Neural cell (in vitro differentiated cells): ENCODE measurements around the gene ST8SIA4. TPM values are rescaled to one million over a fixed set of nuclear protein-coding genes. Genes with fewer than 3 reads are reported as not detected.

Experiments used
- H2AFZ ChIP-seq: fragments of 200-600, 300-800 bp; sonication (generic), shearing (Covaris generic); 2 replicates; pipeline ENCODE4 v1.6.0; 2014; ENCODE audit warnings: low read depth, mild to moderate bottlenecking, antibody characterized with exemption, low read length, moderate library complexity
- H3F3A ChIP-seq: fragments of 200-600 bp; shearing (Covaris generic); 2 replicates; pipeline ENCODE4 v1.6.1; 2016; ENCODE audit warnings: mild to moderate bottlenecking, moderate library complexity, mixed read lengths, antibody characterized with exemption, low read length; ENCODE audit not compliant: insufficient read depth, poor library complexity, severe bottlenecking
- H3K27ac ChIP-seq: fragments of 200-600, 300-800 bp; sonication (generic), shearing (Covaris generic); 2 replicates; pipeline ENCODE4 v1.5.1; 2014; ENCODE audit warnings: mild to moderate bottlenecking, low read length, moderate library complexity
- H3K27me3 ChIP-seq: fragments of 300-800, 200-600 bp; sonication (generic), shearing (Covaris generic); 2 replicates; pipeline ENCODE4 v1.6.0; 2014; ENCODE audit warnings: mild to moderate bottlenecking, low read depth, low read length, moderate library complexity; ENCODE audit not compliant: insufficient read depth
- H3K36me3 ChIP-seq: fragments of 300-800, 200-600 bp; sonication (generic), shearing (Covaris generic); 2 replicates; pipeline ENCODE4 v1.5.1; 2014; ENCODE audit warnings: mild to moderate bottlenecking, antibody characterized with exemption, low read length, moderate library complexity; ENCODE audit not compliant: insufficient read depth
- H3K4me2 ChIP-seq: fragments of 300-800, 200-600 bp; sonication (generic), shearing (Covaris generic); 2 replicates; pipeline ENCODE4 v1.6.0; 2014; ENCODE audit warnings: mild to moderate bottlenecking, low read length
- H3K4me3 ChIP-seq: fragments of 300-800, 200-600 bp; sonication (generic), shearing (Covaris generic); 2 replicates; pipeline ENCODE4 v1.5.1; 2014; ENCODE audit warnings: mild to moderate bottlenecking, low read length, moderate library complexity
- H3K79me2 ChIP-seq: fragments of 200-600 bp; shearing (Covaris generic); replicated peaks from 2 replicates; pipeline ENCODE4 v1.6.0; 2014; ENCODE audit warnings: mild to moderate bottlenecking, low read length, moderate library complexity; ENCODE audit not compliant: insufficient read depth
- H3K9ac ChIP-seq: fragments of 300-800, 200-600 bp; sonication (generic), shearing (Covaris generic); 2 replicates; pipeline ENCODE4 v1.6.1; 2016; ENCODE audit warnings: mild to moderate bottlenecking, low read length, mixed read lengths
- H3K9me2 ChIP-seq: fragments of 200-600 bp; shearing (Covaris generic); 2 replicates; pipeline ENCODE4 v1.6.1; 2016; ENCODE audit warnings: mild to moderate bottlenecking, low read length, mixed read lengths; ENCODE audit not compliant: insufficient read depth
- H3K9me3 ChIP-seq: fragments of 200-600, 300-800 bp; sonication (generic), shearing (Covaris generic); 2 replicates; pipeline ENCODE4 v1.6.1; 2016; ENCODE audit warnings: mild to moderate bottlenecking, mixed run types, low read length, moderate library complexity, mixed read lengths
- H4K20me1 ChIP-seq: fragments of 200-600 bp; shearing (Covaris generic); 2 replicates; pipeline ENCODE4 v1.6.1; 2016; ENCODE audit warnings: mild to moderate bottlenecking, mixed run types; ENCODE audit not compliant: insufficient read depth
- EP300 ChIP-seq: fragments of 450-650 bp; conservative IDR thresholded peaks from 2 replicates; pipeline ENCODE4 v1.6.1; 2014; ENCODE audit warnings: antibody characterized with exemption, mild to moderate bottlenecking, moderate library complexity; ENCODE audit not compliant: poor library complexity, severe bottlenecking
- MXI1 ChIP-seq: fragments of 450-650 bp; conservative IDR thresholded peaks from 2 replicates; pipeline ENCODE4 v1.6.1; 2014; ENCODE audit warnings: antibody characterized with exemption, mild to moderate bottlenecking; ENCODE audit not compliant: poor library complexity, severe bottlenecking
- POLR2AphosphoS5 ChIP-seq: IDR thresholded peaks from 2 replicates; pipeline ENCODE4 v1.6.1; 2012
- REST ChIP-seq: IDR thresholded peaks from 2 replicates; pipeline ENCODE4 v1.6.1; 2012; ENCODE audit warnings: borderline replicate concordance
- SMC3 ChIP-seq: fragments of 450-650 bp; conservative IDR thresholded peaks from 2 replicates; pipeline ENCODE4 v1.6.1; 2014; ENCODE audit warnings: antibody characterized with exemption, mild to moderate bottlenecking, moderate library complexity; ENCODE audit not compliant: poor library complexity
- TAF1 ChIP-seq: IDR thresholded peaks from 2 replicates; pipeline ENCODE4 v1.6.1; 2012; ENCODE audit warnings: low read depth
- polyA plus RNA-seq: library from polyadenylated mRNA; depleted of rRNA; stranded (reverse); fragments of >200 nt; gene quantifications from 2 replicates; pipeline ENCODE4 v1.2.3, GENCODE V29; 2014
- small RNA-seq, 3 experiments: library from RNA; depleted of rRNA; stranded (forward); fragments of <200 nt; gene quantifications; one replicate each; pipeline ENCODE3, GENCODE V24; 2012

Gene ST8SIA4
- polyA plus RNA-seq, 1 donor from 2014 or later: 15.6 TPM

- Histone ChIP-seq H3K36me3 (no peaks in the 10 kb centered on the region), H4K20me1 (no peaks in the 10 kb centered on the region), H3F3A (no peaks in the 10 kb centered on the region), H3K4me3 (no peak overlapping the region), H3K9ac (no peak overlapping the region), H3K27me3 (no peaks in the 10 kb centered on the region), H3K27ac (no peak overlapping the region), H3K4me2 (peak overlapping the region; percentile 32), H3K9me2 (no peaks in the 10 kb centered on the region), H3K79me2 (no peaks in the 10 kb centered on the region), H2AFZ (no peak overlapping the region), H3K9me3 (no peaks in the 10 kb centered on the region)
- TF ChIP-seq TAF1 (no peak), POLR2AphosphoS5 (peak; percentile 57), EP300 (peak; percentile 83), MXI1 (no peak), SMC3 (no peak), REST (no peak)
Observed at GRCh38 chr5:100757618-100758017, 145.5 kb downstream of the ST8SIA4 start.

Small RNA genes within 50 kb of the gene (small RNA-seq; reads per million reads assigned to genes)
- 0 reads per million in 3 experiments for gene MIR548P
